ENCODE data around the gene RNF150.

- TF ChIP-seq POLR2A (IDR thresholded peaks at IDR 0.05): no peak
- TF ChIP-seq, protein P1, sequence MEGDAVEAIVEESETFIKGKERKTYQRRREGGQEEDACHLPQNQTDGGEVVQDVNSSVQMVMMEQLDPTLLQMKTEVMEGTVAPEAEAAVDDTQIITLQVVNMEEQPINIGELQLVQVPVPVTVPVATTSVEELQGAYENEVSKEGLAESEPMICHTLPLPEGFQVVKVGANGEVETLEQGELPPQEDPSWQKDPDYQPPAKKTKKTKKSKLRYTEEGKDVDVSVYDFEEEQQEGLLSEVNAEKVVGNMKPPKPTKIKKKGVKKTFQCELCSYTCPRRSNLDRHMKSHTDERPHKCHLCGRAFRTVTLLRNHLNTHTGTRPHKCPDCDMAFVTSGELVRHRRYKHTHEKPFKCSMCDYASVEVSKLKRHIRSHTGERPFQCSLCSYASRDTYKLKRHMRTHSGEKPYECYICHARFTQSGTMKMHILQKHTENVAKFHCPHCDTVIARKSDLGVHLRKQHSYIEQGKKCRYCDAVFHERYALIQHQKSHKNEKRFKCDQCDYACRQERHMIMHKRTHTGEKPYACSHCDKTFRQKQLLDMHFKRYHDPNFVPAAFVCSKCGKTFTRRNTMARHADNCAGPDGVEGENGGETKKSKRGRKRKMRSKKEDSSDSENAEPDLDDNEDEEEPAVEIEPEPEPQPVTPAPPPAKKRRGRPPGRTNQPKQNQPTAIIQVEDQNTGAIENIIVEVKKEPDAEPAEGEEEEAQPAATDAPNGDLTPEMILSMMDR (IDR thresholded peaks at IDR 0.05): no peak
Observed at GRCh38 chr4:141011901-141012315, 121.4 kb downstream of the RNF150 start.

Measured in thyroid gland (tissue), 4 donors.